ENCODE measurements around the gene BLOC1S6. TPM values are rescaled to one million over a fixed set of nuclear protein-coding genes. Genes with fewer than 3 reads are reported as not detected.

BLOC1S6 gene
- total and polyA plus RNA-seq, 9 of the 15 experiments (the other 6 are each of a cell fraction or from before 2014, with no cell fraction given): 18.2 to 72.4 (median 38.4) TPM

DNA sequence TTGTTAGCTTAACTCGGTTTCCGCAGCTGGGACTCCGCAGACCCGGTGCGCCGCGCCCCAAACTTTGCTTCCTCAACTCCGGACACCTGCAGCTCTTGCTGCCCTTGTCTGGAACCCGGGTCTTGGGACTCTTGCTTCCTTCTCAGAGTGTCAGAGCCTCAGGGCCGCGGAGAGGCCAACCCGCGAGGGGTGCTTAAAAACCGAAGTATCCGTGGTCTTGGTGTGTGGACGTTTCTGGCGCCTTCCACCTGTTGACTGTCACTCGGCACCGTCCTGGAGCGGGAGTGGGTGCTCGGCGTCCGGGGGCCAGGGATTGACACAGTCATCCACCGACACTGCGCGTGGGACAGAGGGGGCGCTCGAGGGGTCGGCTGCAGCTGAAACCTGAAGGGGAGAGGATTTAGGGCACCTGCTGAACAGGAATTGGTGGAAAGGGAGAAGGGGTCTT is 48.0 kb downstream of the BLOC1S6 start:
- no TSS peak for BruUV-seq (replicated peaks)
- Histone ChIP-seq H3K79me2 (ENCODE audit: control insufficient read depth, insufficient read depth, low read length) (no peaks in the 10 kb centered on the region), H2AFZ (ENCODE audit: low read depth, low read length) (no peak overlapping the region; the same call in 1 of the 2 replicates), H3K27me3 (ENCODE audit: control insufficient read depth in 2 of 2, insufficient read depth in 2 of 2, low read length in 2 of 2) (peaks cover 2 to 14% of the 10 kb centered on the region in 2 experiments; a peak in 3 of 5 replicates), H3K9me3 (replicated peaks; ENCODE audit: control insufficient read depth, insufficient read depth, low read depth, low read length) (no peaks in the 10 kb centered on the region), H3K4me1 (replicated peaks in 1 of 2; ENCODE audit: control insufficient read depth in 2 of 2, insufficient read depth in 2 of 2, low read length in 2 of 2) (peaks cover 4 to 12% of the 10 kb centered on the region in 2 experiments; a peak in 3 of 5 replicates), H3K4me2 (ENCODE audit: insufficient read depth, low read length) (peak overlapping the region; percentile 27; the same call in 1 of the 2 replicates), H3K36me3 (ENCODE audit: control insufficient read depth, insufficient read depth, low read length) (no peaks in the 10 kb centered on the region), H3K9ac (ENCODE audit: insufficient read depth in 1 of 2, low read depth in 2 of 2, low read length in 2 of 2) (peak overlapping the region in 1 of 2 experiments; percentile 43; a peak in 2 of 4 replicates), H3K4me3 (peak overlapping the region; percentile 21; the same call in 1 of the 2 replicates), H3K9me1 (ENCODE audit: control insufficient read depth, insufficient read depth, low read length) (no peaks in the 10 kb centered on the region), H3K27ac (ENCODE audit: extremely low read depth, low read depth, low read length) (no peak overlapping the region), H4K20me1 (replicated peaks; ENCODE audit: control insufficient read depth, insufficient read depth, low read length) (no peaks in the 10 kb centered on the region)
- FAIRE-seq (no peak), ATAC-seq (peak; percentile 67), DNase-seq (ENCODE audit: extremely low read depth in 1 of 4, low spot score in 3 of 4) (peak in 1 of 4 experiments; percentile 11)
- intact Hi-C loops (cut with micrococcal nuclease): no loop called here
- in situ Hi-C loops (cut with MboI): no loop called here
- CTCF ChIA-PET (ENCODE audit: low intra/inter-chr PET ratio): no interaction called here
- 16% methylated on average over 25 of the region's 29 CpGs for WGBS (ENCODE audit: insufficient coverage, low coverage, missing lambda C conversion rate)
- POLR2A ChIA-PET: interaction anchor here (1.0 kb wide), 1 partner anchor 18 kb away, joined by 3 read pairs; no protein-coding TSS in a partner anchor
- TF ChIP-seq, protein P1, sequence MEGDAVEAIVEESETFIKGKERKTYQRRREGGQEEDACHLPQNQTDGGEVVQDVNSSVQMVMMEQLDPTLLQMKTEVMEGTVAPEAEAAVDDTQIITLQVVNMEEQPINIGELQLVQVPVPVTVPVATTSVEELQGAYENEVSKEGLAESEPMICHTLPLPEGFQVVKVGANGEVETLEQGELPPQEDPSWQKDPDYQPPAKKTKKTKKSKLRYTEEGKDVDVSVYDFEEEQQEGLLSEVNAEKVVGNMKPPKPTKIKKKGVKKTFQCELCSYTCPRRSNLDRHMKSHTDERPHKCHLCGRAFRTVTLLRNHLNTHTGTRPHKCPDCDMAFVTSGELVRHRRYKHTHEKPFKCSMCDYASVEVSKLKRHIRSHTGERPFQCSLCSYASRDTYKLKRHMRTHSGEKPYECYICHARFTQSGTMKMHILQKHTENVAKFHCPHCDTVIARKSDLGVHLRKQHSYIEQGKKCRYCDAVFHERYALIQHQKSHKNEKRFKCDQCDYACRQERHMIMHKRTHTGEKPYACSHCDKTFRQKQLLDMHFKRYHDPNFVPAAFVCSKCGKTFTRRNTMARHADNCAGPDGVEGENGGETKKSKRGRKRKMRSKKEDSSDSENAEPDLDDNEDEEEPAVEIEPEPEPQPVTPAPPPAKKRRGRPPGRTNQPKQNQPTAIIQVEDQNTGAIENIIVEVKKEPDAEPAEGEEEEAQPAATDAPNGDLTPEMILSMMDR (IDR thresholded peaks at IDR 0.05 in 2 of 3, conservative IDR thresholded peaks at IDR 0.05 in 1 of 3; ENCODE audit: insufficient read depth in 2 of 3, low read depth in 1 of 3, low read length in 3 of 3): peak in 2 of 3 experiments; percentile 7 to 12; a peak in 1 of 6 replicates
- TF ChIP-seq CBFA2T2 (conservative IDR thresholded peaks at IDR 0.05): no peak

Data from K562 (cell line).